DOHH2 (cell line): ENCODE measurements around the gene SLFN13.
"Not testable (repeated sequence)": the region's sequence is repeated elsewhere in the genome, so short reads cannot be mapped to it uniquely, and the experiment has no call there.

Source experiments
- H3F3A ChIP-seq: fragments of 200-600 bp; sonication (generic), shearing (Covaris generic); 2 replicates; pipeline ENCODE4 v1.6.0; 2016; ENCODE audit warnings: antibody characterized with exemption, mild to moderate bottlenecking; ENCODE audit not compliant: control insufficient read depth, insufficient read depth
- H3K27ac ChIP-seq: fragments of 200-600 bp; sonication (generic); 2 replicates; pipeline ENCODE4 v1.5.1; 2014; ENCODE audit warnings: low read depth, mild to moderate bottlenecking, low read length, moderate library complexity
- H3K27me3 ChIP-seq: fragments of 200-600 bp; sonication (generic); 2 replicates; pipeline ENCODE4 v1.6.1; 2014; ENCODE audit warnings: mild to moderate bottlenecking, low read length, mixed read lengths; ENCODE audit not compliant: control insufficient read depth
- H3K36me3 ChIP-seq: fragments of 200-600 bp; sonication (generic); 2 replicates; pipeline ENCODE4 v1.6.1; 2014; ENCODE audit warnings: mild to moderate bottlenecking, low read length, moderate library complexity, mixed read lengths; ENCODE audit not compliant: control insufficient read depth
- H3K4me1 ChIP-seq: fragments of 200-600 bp; sonication (generic); 2 replicates; pipeline ENCODE4 v1.6.1; 2014; ENCODE audit warnings: mild to moderate bottlenecking, low read length, mixed read lengths; ENCODE audit not compliant: control insufficient read depth
- H3K4me2 ChIP-seq: fragments of 200-600 bp; sonication (generic); 2 replicates; pipeline ENCODE4 v1.6.0; 2014; ENCODE audit warnings: mild to moderate bottlenecking, low read length, moderate library complexity
- H3K4me3 ChIP-seq: fragments of 200-600 bp; sonication (generic); 2 replicates; pipeline ENCODE4 v1.5.1; 2014; ENCODE audit warnings: mild to moderate bottlenecking, low read length, mixed read lengths
- H3K79me2 ChIP-seq: fragments of 200-600 bp; sonication (generic); 2 replicates; pipeline ENCODE4 v1.6.1; 2014; ENCODE audit warnings: mild to moderate bottlenecking, low read length, mixed read lengths; ENCODE audit not compliant: control insufficient read depth
- H3K9me2 ChIP-seq: fragments of 200-600 bp; sonication (generic); replicated peaks from 2 replicates; pipeline ENCODE4 v1.6.1; 2014; ENCODE audit warnings: mild to moderate bottlenecking, low read length, mixed read lengths; ENCODE audit not compliant: control insufficient read depth
- H3K9me3 ChIP-seq: fragments of 200-600 bp; sonication (generic); 2 replicates; pipeline ENCODE4 v1.6.1; 2014; ENCODE audit warnings: antibody characterized with exemption, low read length, mixed read lengths; ENCODE audit not compliant: control insufficient read depth, insufficient read depth
- H4K20me1 ChIP-seq: fragments of 200-600 bp; sonication (generic); 2 replicates; pipeline ENCODE4 v1.6.0; 2014; ENCODE audit warnings: low read depth, mild to moderate bottlenecking, antibody characterized with exemption, low read length, moderate library complexity; ENCODE audit not compliant: control insufficient read depth, insufficient read depth
- CTCF ChIP-seq: fragments of 200-600 bp; sonication (generic); IDR thresholded peaks from one replicate; pipeline ENCODE4 v1.5.1; 2014; ENCODE audit warnings: antibody characterized with exemption, mild to moderate bottlenecking, low read depth, low read length; ENCODE audit not compliant: poor library complexity, severe bottlenecking
- EZH2phosphoT487 ChIP-seq: fragments of 200-600 bp; sonication (generic); IDR thresholded peaks from 2 replicates; pipeline ENCODE4 v1.6.1; 2017; ENCODE audit warnings: borderline replicate concordance, mild to moderate bottlenecking, antibody characterized with exemption, low read length, moderate library complexity, mixed read lengths

SLFN13 gene

GRCh38 chr17:35428229-35428628 lies 20.3 kb downstream of the SLFN13 start:
- H3K9me2 ChIP-seq, result no peaks in the 10 kb centered on the region
- no peaks in the 10 kb centered on the region for H3F3A ChIP-seq
- no peak overlapping the region for H3K4me2 ChIP-seq
- H4K20me1 ChIP-seq, result no peaks in the 10 kb centered on the region
- no peaks in the 10 kb centered on the region for H3K79me2 ChIP-seq
- peaks cover 30% of the 10 kb centered on the region for H3K27me3 ChIP-seq
- H3K4me1 ChIP-seq, result no peaks in the 10 kb centered on the region
- no peaks in the 10 kb centered on the region for H3K9me3 ChIP-seq
- H3K4me3 ChIP-seq, result no peak overlapping the region
- no peaks in the 10 kb centered on the region for H3K36me3 ChIP-seq
- no peak overlapping the region for H3K27ac ChIP-seq
- no peak for TF ChIP-seq CTCF

- Histone ChIP-seq H3K9me2 (no peaks in the 10 kb centered on the region), H3K36me3 (no peaks in the 10 kb centered on the region), H3F3A (no peaks in the 10 kb centered on the region), H3K4me2 (no peak overlapping the region), H3K9me3 (no peaks in the 10 kb centered on the region), H3K79me2 (no peaks in the 10 kb centered on the region), H3K4me1 (no peaks in the 10 kb centered on the region), H3K27ac (no peak overlapping the region), H4K20me1 (no peaks in the 10 kb centered on the region), H3K27me3 (peaks cover 6% of the 10 kb centered on the region; the same call in 1 of the 2 replicates), H3K4me3 (no peak overlapping the region)
- TF ChIP-seq CTCF, result no peak
- no peak for TF ChIP-seq EZH2phosphoT487
These were observed 24.8 kb downstream of the SLFN13 start for GRCh38 chr17:35423761-35424160.

GRCh38 chr17:35421069-35421468 lies 27.5 kb downstream of the SLFN13 start:
- H4K20me1 ChIP-seq, H3F3A ChIP-seq, H3K4me2 ChIP-seq, H3K27me3 ChIP-seq, H3K27ac ChIP-seq, H3K4me1 ChIP-seq, H3K36me3 ChIP-seq, H3K79me2 ChIP-seq, H3K9me2 ChIP-seq, H3K9me3 ChIP-seq, H3K4me3 ChIP-seq: not testable (repeated sequence)

GRCh38 chr17:35416659-35417058 lies 31.9 kb downstream of the SLFN13 start:
- Histone ChIP-seq H4K20me1 (no peaks in the 10 kb centered on the region), H3K4me2 (no peak overlapping the region), H3F3A (no peaks in the 10 kb centered on the region), H3K27ac (no peak overlapping the region), H3K4me1 (no peaks in the 10 kb centered on the region), H3K9me3 (no peaks in the 10 kb centered on the region), H3K4me3 (no peak overlapping the region), H3K36me3 (no peaks in the 10 kb centered on the region), H3K79me2 (no peaks in the 10 kb centered on the region), H3K9me2 (no peaks in the 10 kb centered on the region), H3K27me3 (no peaks in the 10 kb centered on the region)
- no peak for TF ChIP-seq EZH2phosphoT487
- TF ChIP-seq CTCF, result no peak

- not testable (repeated sequence) for H3K27ac ChIP-seq, H3K36me3 ChIP-seq, H3K4me2 ChIP-seq, H3K79me2 ChIP-seq, H3K27me3 ChIP-seq, H3K9me3 ChIP-seq, H3K4me3 ChIP-seq, H3F3A ChIP-seq, H3K4me1 ChIP-seq, H3K9me2 ChIP-seq, H4K20me1 ChIP-seq
These were observed 33.9 kb downstream of the SLFN13 start for GRCh38 chr17:35414707-35415106.
